Left lung (tissue), 10 donors: ENCODE measurements around the gene BUB3. TPM values are rescaled to one million over a fixed set of nuclear protein-coding genes. Genes with fewer than 3 reads are reported as not detected.

ENCODE experiments used
- ATAC-seq: fragments of 200-7000 bp; cut with Tn5 transposase; one replicate; pipeline ENCODE4 v1.9.1; 2020; ENCODE audit warnings: moderate library complexity
- DNase-seq, 4 donors: peaks; one replicate each; pipeline ENCODE4 v3.0.0-alpha.2; 2013 to 2020
- H3K27ac ChIP-seq, 2 donors: fragments of 200-600 bp; sonication (generic) in 1 of 2; one replicate each; pipeline versions ENCODE4 v1.5.0 to v1.8.0; 2020 to 2021
- H3K27me3 ChIP-seq, 2 donors: fragments of 200-600 bp; sonication (generic) in 1 of 2; one replicate each; pipeline versions ENCODE4 v1.5.0 to v1.8.0; 2020 to 2021
- H3K36me3 ChIP-seq, 2 donors: fragments of 200-600 bp; sonication (generic) in 1 of 2; one replicate each; pipeline versions ENCODE4 v1.5.0 to v1.8.0; 2020 to 2021
- H3K4me1 ChIP-seq, 2 donors: fragments of 200-600 bp; one replicate each; pipeline ENCODE4 v1.8.0; 2021
- H3K4me3 ChIP-seq, 2 donors: fragments of 200-600 bp; sonication (generic) in 1 of 2; one replicate each; pipeline versions ENCODE4 v1.5.0 to v1.8.0; 2020 to 2021; ENCODE audit warnings: mild to moderate bottlenecking in 1 of 2
- H3K9me3 ChIP-seq, 2 donors: fragments of 200-600 bp; sonication (generic) in 1 of 2; one replicate each; pipeline versions ENCODE4 v1.5.0 to v1.8.0; 2020 to 2021
- CTCF ChIP-seq, 2 donors: fragments of 200-600 bp; sonication (generic) in 1 of 2; IDR thresholded peaks; one replicate each; pipeline versions ENCODE4 v1.5.0 to v1.8.0; 2021; ENCODE audit warnings: antibody characterized with exemption in 2 of 2
- intact Hi-C, 2 donors: fragments of 100-400 bp; cut with DNase I; formaldehyde crosslinking; loops; one replicate each; pipeline versions ENCODE4 v1.11.2 to v1.14.2; 2022
- polyA plus RNA-seq, 6 donors: library from polyadenylated mRNA; unstranded; fragments of 120-200 nt; gene quantifications; one replicate each; pipeline ENCODE4 v1.2.1, GENCODE V29; 2013; ENCODE audit not compliant: insufficient read length in 6 of 6
- total RNA-seq, 2 donors: library from RNA; stranded (reverse); fragmentation: NEBNext Ultra II Directional; extraction: Animal tissue kit (Norgen Biotek cat#: 25700); gene quantifications; one replicate each; pipeline ENCODE4 v1.2.1, GENCODE V29; 2021
- donor health status: DM: no; HTN: yes; CAD: no.
- donor health status: DM: no; HTN: no; CAD: no.

Gene BUB3
- total and polyA plus RNA-seq, 8 donors = 63.5 to 126 (median 106) TPM

GRCh38 chr10:123136221-123136805, 17.9 kb upstream of the BUB3 start:
- no peak for ATAC-seq
- intact Hi-C loops = no loop called here
- peaks cover 26 to 65% of the 10 kb centered on the region in 2 donors for H3K4me1 ChIP-seq
- no peak for TF ChIP-seq CTCF (IDR thresholded peaks at IDR 0.05)
- no peaks in the 10 kb centered on the region for H3K9me3 ChIP-seq
- H3K36me3 ChIP-seq = no peaks in the 10 kb centered on the region
- peaks cover 98 to 100% of the 10 kb centered on the region in 2 donors for H3K27me3 ChIP-seq
- no peak overlapping the region for H3K27ac ChIP-seq
- H3K4me3 ChIP-seq = peak overlapping the region in 1 of 2 donors; percentile 34
- DNase-seq = no peak

GRCh38 chr10:123136806-123137642, 17.2 kb upstream of the BUB3 start:
- H3K4me3 ChIP-seq = peak overlapping the region in 1 of 2 donors; percentile 34
- no peaks in the 10 kb centered on the region for H3K9me3 ChIP-seq
- H3K4me1 ChIP-seq = peaks cover 26 to 65% of the 10 kb centered on the region in 2 donors
- no peak for TF ChIP-seq CTCF (IDR thresholded peaks at IDR 0.05)
- no peaks in the 10 kb centered on the region for H3K36me3 ChIP-seq
- H3K27me3 ChIP-seq = peaks cover 98 to 100% of the 10 kb centered on the region in 2 donors
- DNase-seq (no peak), ATAC-seq (no peak)
- intact Hi-C loops = no loop called here
- no peak overlapping the region for H3K27ac ChIP-seq

GRCh38 chr10:123139165-123139520, 15.1 kb upstream of the BUB3 start:
- Histone ChIP-seq H3K27me3 (peaks cover 100% of the 10 kb centered on the region in 2 donors), H3K4me1 (peaks cover 23 to 55% of the 10 kb centered on the region in 2 donors), H3K27ac (no peak overlapping the region), H3K9me3 (no peaks in the 10 kb centered on the region), H3K4me3 (no peak overlapping the region), H3K36me3 (no peaks in the 10 kb centered on the region)
- intact Hi-C loops = no loop called here
- ATAC-seq = no peak
- TF ChIP-seq CTCF (IDR thresholded peaks at IDR 0.05) = no peak
- DNase-seq = no peak

- H3K9me3 ChIP-seq = no peaks in the 10 kb centered on the region
- intact Hi-C loops = no loop called here
- no peak overlapping the region for H3K27ac ChIP-seq
- peaks cover 100% of the 10 kb centered on the region in 2 donors for H3K27me3 ChIP-seq
- H3K4me1 ChIP-seq = peaks cover 23 to 50% of the 10 kb centered on the region in 2 donors
- TF ChIP-seq CTCF (IDR thresholded peaks at IDR 0.05) = no peak
- no peak overlapping the region for H3K4me3 ChIP-seq
- H3K36me3 ChIP-seq = no peaks in the 10 kb centered on the region
- DNase-seq = peak in 1 of 4 donors; percentile 58
- peak; percentile 41 for ATAC-seq
Measured at GRCh38 chr10:123139521-123140163, 14.6 kb upstream of the BUB3 start.
